ENCODE measurements around the gene GHRH.

The GHRH gene

GRCh38 chr20:37305079-37305478 is 43.5 kb upstream of the GHRH start:
- TF ChIP-seq CTCF (conservative IDR thresholded peaks at IDR 0.05; ENCODE audit: control insufficient read depth, insufficient read depth, low read depth, low read length) = no peak
- H3K4me3 ChIP-seq (ENCODE audit: control insufficient read depth, low read depth, low read length) = no peak overlapping the region
- no peak for DNase-seq (ENCODE audit: low read depth)

DNA sequence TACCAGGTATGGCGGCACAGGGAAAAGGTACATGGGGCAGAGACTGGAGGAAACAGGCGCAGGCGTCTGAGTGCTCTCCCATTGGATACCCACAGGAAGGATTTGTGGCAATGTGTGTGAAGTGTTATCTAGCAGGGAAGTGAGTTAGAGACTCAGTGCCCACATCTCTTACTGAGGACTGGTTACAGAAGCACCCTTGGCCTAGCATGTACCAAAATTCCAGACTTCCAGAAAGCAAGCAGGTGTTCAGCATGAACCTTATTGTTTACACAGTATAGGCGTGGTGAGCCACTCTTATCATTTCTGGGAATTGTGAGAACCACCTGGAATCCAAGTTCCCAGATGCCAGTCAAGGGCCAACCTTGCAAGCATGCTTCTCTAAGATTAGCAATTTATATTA is 42.0 kb upstream of the GHRH start:
- DNase-seq (ENCODE audit: low read depth) = no peak
- H3K4me3 ChIP-seq (ENCODE audit: control insufficient read depth, low read depth, low read length) = no peak overlapping the region
- no peak for TF ChIP-seq CTCF (conservative IDR thresholded peaks at IDR 0.05; ENCODE audit: control insufficient read depth, insufficient read depth, low read depth, low read length)

DNA sequence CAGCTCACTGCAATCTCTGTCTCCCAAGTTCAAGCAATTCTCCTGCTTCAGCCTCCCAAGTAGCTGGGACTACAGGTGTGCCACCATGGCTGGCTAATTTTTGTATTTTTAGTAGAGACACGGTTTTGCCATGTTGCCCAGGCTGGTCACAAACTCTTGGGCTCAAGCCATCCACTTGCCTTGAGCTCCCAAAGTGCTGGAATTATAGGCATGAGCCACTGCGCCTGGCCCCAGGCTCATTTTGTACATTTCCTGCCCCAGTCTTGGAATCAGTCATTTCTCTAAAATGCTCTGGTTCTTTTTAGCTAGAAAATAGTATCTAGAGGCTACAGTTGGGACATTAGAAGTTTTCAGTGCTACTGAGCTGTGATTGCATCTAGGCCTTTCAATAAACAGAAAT is 41.4 kb upstream of the GHRH start:
- no peak overlapping the region for H3K4me3 ChIP-seq (ENCODE audit: control insufficient read depth, low read depth, low read length)
- no peak for DNase-seq (ENCODE audit: low read depth)
- no peak for TF ChIP-seq CTCF (conservative IDR thresholded peaks at IDR 0.05; ENCODE audit: control insufficient read depth, insufficient read depth, low read depth, low read length)

- H3K4me3 ChIP-seq (ENCODE audit: control insufficient read depth, low read depth, low read length) = no peak overlapping the region
- TF ChIP-seq CTCF (conservative IDR thresholded peaks at IDR 0.05; ENCODE audit: control insufficient read depth, insufficient read depth, low read depth, low read length) = no peak
- no peak for DNase-seq (ENCODE audit: low read depth)
These were observed 39.9 kb upstream of the GHRH start for GRCh38 chr20:37301558-37301957.

- no peak overlapping the region for H3K4me3 ChIP-seq (ENCODE audit: control insufficient read depth, low read depth, low read length)
- no peak for TF ChIP-seq CTCF (conservative IDR thresholded peaks at IDR 0.05; ENCODE audit: control insufficient read depth, insufficient read depth, low read depth, low read length)
- DNase-seq (ENCODE audit: low read depth) = no peak
These were observed 39.5 kb upstream of the GHRH start for GRCh38 chr20:37301120-37301519.

- DNase-seq (ENCODE audit: low read depth) = peak; percentile 41
- H3K4me3 ChIP-seq (ENCODE audit: control insufficient read depth, low read depth, low read length) = no peak overlapping the region
- TF ChIP-seq CTCF (conservative IDR thresholded peaks at IDR 0.05; ENCODE audit: control insufficient read depth, insufficient read depth, low read depth, low read length) = no peak
These were observed 38.3 kb upstream of the GHRH start for GRCh38 chr20:37299718-37300528.
